OCI-LY1 (cell line): ENCODE measurements around the gene PCBP2.

Experiments
- EZH2 ChIP-seq: fragments of 200-600 bp; sonication (generic), shearing (Covaris generic); IDR thresholded peaks from 2 replicates; pipeline ENCODE4 v1.8.0; 2017; ENCODE audit warnings: borderline replicate concordance, mixed run types, mild to moderate bottlenecking, antibody characterized with exemption, low read length, moderate library complexity, mixed read lengths
- TF ChIP-seq, protein P1 (sequence below): fragments of 200-600 bp; sonication (generic), shearing (Covaris generic); IDR thresholded peaks from 2 replicates; pipeline ENCODE4 v1.5.1; 2017; ENCODE audit warnings: mild to moderate bottlenecking, antibody characterized with exemption, low read length, moderate library complexity, mixed read lengths

GRCh38 chr12:53413485-53414204 is 38.3 kb upstream of the PCBP2 start:
- TF ChIP-seq, protein P1, sequence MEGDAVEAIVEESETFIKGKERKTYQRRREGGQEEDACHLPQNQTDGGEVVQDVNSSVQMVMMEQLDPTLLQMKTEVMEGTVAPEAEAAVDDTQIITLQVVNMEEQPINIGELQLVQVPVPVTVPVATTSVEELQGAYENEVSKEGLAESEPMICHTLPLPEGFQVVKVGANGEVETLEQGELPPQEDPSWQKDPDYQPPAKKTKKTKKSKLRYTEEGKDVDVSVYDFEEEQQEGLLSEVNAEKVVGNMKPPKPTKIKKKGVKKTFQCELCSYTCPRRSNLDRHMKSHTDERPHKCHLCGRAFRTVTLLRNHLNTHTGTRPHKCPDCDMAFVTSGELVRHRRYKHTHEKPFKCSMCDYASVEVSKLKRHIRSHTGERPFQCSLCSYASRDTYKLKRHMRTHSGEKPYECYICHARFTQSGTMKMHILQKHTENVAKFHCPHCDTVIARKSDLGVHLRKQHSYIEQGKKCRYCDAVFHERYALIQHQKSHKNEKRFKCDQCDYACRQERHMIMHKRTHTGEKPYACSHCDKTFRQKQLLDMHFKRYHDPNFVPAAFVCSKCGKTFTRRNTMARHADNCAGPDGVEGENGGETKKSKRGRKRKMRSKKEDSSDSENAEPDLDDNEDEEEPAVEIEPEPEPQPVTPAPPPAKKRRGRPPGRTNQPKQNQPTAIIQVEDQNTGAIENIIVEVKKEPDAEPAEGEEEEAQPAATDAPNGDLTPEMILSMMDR = no peak
- no peak for TF ChIP-seq EZH2
